ENCODE measurements around the gene INTS11. TPM values are rescaled to one million over a fixed set of nuclear protein-coding genes. Genes with fewer than 3 reads are reported as not detected.
A peak's percentile ranks its signal among the peaks of the same experiment; 100 is the strongest.

Gene INTS11
- polyA plus RNA-seq, 1 donor (not counting 4 experiments of a cell fraction or from before 2014, with no cell fraction given) = 70.4 TPM

GRCh38 chr1:1331068-1331965 lies 6.9 kb upstream of the INTS11 start, which contains the start of gene TAS1R3:
TSS of gene TAS1R3 (plus strand) at chr1:1331280. CDS start at chr1:1331346, 66 bp downstream.
- TF ChIP-seq CTCF (optimal IDR thresholded peaks at IDR 0.05 in 1 of 3, IDR thresholded peaks at IDR 0.05 in 1 of 3, conservative IDR thresholded peaks at IDR 0.05 in 1 of 3; ENCODE audit: extremely low read depth in 1 of 3, insufficient read depth in 2 of 3, low read length in 3 of 3) (no peak), EZH2 (IDR thresholded peaks at IDR 0.05; ENCODE audit: low read length) (no peak)
- no peaks in the 10 kb centered on the region for H3K9me1 ChIP-seq (ENCODE audit: control insufficient read depth, extremely low read depth, insufficient read depth, low read length)
- peaks cover 13% of the 10 kb centered on the region for H3K79me2 ChIP-seq (ENCODE audit: control insufficient read depth, insufficient read depth, low read length)
- peaks cover 4% of the 10 kb centered on the region for H3K9me3 ChIP-seq (ENCODE audit: control insufficient read depth, low read depth, low read length)
- H3K4me3 ChIP-seq (ENCODE audit: control insufficient read depth in 2 of 3, extremely low read depth in 1 of 3, insufficient read depth in 2 of 3, low read depth in 1 of 3, low read length in 3 of 3) = no peak within 1 kb of the TSS
- H3K27me3 ChIP-seq (ENCODE audit: control insufficient read depth, extremely low read depth, insufficient read depth, low read length) = peaks cover 11% of the 10 kb centered on the region
- DNase-seq (ENCODE audit: low read depth, low spot score) (no peak), FAIRE-seq (no peak)
- peaks cover 25% of the 10 kb centered on the region for H4K20me1 ChIP-seq (ENCODE audit: control insufficient read depth, extremely low read depth, insufficient read depth, low read length)
- peak within 1 kb of the TSS; percentile 32 for H3K4me2 ChIP-seq (ENCODE audit: control insufficient read depth, extremely low read depth, insufficient read depth, low read depth, low read length)
- dilution Hi-C loops (cut with MboI; ENCODE audit: extremely low pct_ligation_motif_present, low sequenced_read_pairs) = no loop called here
- no peak within 1 kb of the TSS for H2AFZ ChIP-seq (ENCODE audit: control insufficient read depth, low read length)
- H3K36me3 ChIP-seq (ENCODE audit: control insufficient read depth in 2 of 2, extremely low read depth in 1 of 2, insufficient read depth in 2 of 2, low read length in 2 of 2) = peaks cover 6 to 12% of the 10 kb centered on the region in 2 experiments
- no peak within 1 kb of the TSS for H3K9ac ChIP-seq (ENCODE audit: control insufficient read depth, extremely low read depth, insufficient read depth, low read length)
- H3K27ac ChIP-seq (ENCODE audit: control insufficient read depth, insufficient read depth, low read length) = no peak within 1 kb of the TSS
- peaks cover 32% of the 10 kb centered on the region for H3K4me1 ChIP-seq (ENCODE audit: control insufficient read depth, extremely low read depth, insufficient read depth, low read length)

DNA sequence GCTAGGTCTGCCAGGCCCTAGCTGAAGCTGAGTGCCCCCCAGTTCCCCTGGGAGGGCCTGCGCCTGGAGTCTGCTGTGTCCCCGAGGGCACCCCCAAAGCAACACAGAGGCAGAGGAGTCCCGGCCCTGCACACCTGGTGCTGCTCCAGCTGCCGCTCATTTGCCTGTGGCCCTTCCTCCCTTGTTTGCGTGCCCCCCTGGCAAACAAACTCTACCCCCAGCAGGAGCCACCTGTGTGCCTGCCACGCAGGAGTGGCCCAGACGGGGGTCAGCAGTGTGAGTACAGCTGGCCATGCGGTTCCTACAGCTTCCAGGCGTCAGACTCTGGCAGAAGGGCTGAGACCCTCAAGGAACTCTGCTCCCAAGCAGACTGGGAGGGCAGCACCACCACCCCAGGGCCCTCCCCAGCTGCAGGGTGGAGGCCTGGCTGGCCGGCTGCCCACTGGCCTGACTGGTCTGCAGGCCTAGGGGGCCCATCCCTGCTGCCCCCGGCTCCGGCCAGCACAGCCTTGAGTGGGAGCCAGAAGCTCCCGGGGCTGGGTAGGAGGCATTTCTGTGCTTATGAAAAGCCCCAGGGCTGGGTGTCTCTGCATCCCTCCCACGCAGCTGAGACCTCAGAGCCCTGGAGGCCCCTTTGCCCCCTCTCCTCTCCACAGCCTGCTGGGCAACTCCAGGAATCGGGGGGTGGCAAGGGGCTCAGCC lies 6.1 kb upstream of the INTS11 start:
- dilution Hi-C loops (cut with MboI; ENCODE audit: extremely low pct_ligation_motif_present, low sequenced_read_pairs) = no loop called here
- peaks cover 4% of the 10 kb centered on the region for H3K9me3 ChIP-seq (ENCODE audit: control insufficient read depth, low read depth, low read length)
- TF ChIP-seq EZH2 (IDR thresholded peaks at IDR 0.05; ENCODE audit: low read length) (no peak), CTCF (optimal IDR thresholded peaks at IDR 0.05 in 1 of 3, IDR thresholded peaks at IDR 0.05 in 1 of 3, conservative IDR thresholded peaks at IDR 0.05 in 1 of 3; ENCODE audit: extremely low read depth in 1 of 3, insufficient read depth in 2 of 3, low read length in 3 of 3) (no peak)
- peaks cover 20% of the 10 kb centered on the region for H3K79me2 ChIP-seq (ENCODE audit: control insufficient read depth, insufficient read depth, low read length)
- H3K36me3 ChIP-seq (ENCODE audit: control insufficient read depth in 2 of 2, extremely low read depth in 1 of 2, insufficient read depth in 2 of 2, low read length in 2 of 2) = peaks cover 8 to 11% of the 10 kb centered on the region in 2 experiments
- H3K9ac ChIP-seq (ENCODE audit: control insufficient read depth, extremely low read depth, insufficient read depth, low read length) = no peak overlapping the region
- H3K4me3 ChIP-seq (ENCODE audit: control insufficient read depth in 2 of 3, extremely low read depth in 1 of 3, insufficient read depth in 2 of 3, low read depth in 1 of 3, low read length in 3 of 3) = no peak overlapping the region
- peaks cover 38% of the 10 kb centered on the region for H3K4me1 ChIP-seq (ENCODE audit: control insufficient read depth, extremely low read depth, insufficient read depth, low read length)
- no peak overlapping the region for H2AFZ ChIP-seq (ENCODE audit: control insufficient read depth, low read length)
- H3K27ac ChIP-seq (ENCODE audit: control insufficient read depth, insufficient read depth, low read length) = no peak overlapping the region
- H3K4me2 ChIP-seq (ENCODE audit: control insufficient read depth, extremely low read depth, insufficient read depth, low read depth, low read length) = no peak overlapping the region
- DNase-seq (ENCODE audit: low read depth, low spot score) (no peak), FAIRE-seq (no peak)
- H4K20me1 ChIP-seq (ENCODE audit: control insufficient read depth, extremely low read depth, insufficient read depth, low read length) = peaks cover 25% of the 10 kb centered on the region
- no peaks in the 10 kb centered on the region for H3K9me1 ChIP-seq (ENCODE audit: control insufficient read depth, extremely low read depth, insufficient read depth, low read length)
- H3K27me3 ChIP-seq (ENCODE audit: control insufficient read depth, extremely low read depth, insufficient read depth, low read length) = peaks cover 11% of the 10 kb centered on the region
